Endothelial cell of umbilical vein (primary cell): ENCODE data around the gene MTM1.

Source experiments
- CTCF ChIP-seq, 2 donors: IDR thresholded peaks; 1 replicate in 1 of 2; 2 replicates in 1 of 2; pipeline ENCODE4 v1.5.1; 2011; ENCODE audit warnings: low read length in 2 of 2, mild to moderate bottlenecking in 2 of 2, moderate library complexity in 2 of 2, control low read depth in 1 of 2, inconsistent platforms in 1 of 2, low read depth in 1 of 2; ENCODE audit not compliant: insufficient read depth in 1 of 2; ENCODE audit errors: extremely low read depth in 1 of 2
- EZH2 ChIP-seq: IDR thresholded peaks from 2 replicates; pipeline ENCODE4 v1.6.1; 2012; ENCODE audit warnings: borderline replicate concordance, low read depth, mild to moderate bottlenecking, moderate library complexity, low read length, inconsistent platforms; ENCODE audit not compliant: severe bottlenecking
- GATA2 ChIP-seq: IDR thresholded peaks from 2 replicates; pipeline ENCODE4 v1.7.0; 2011; ENCODE audit warnings: low read depth, mild to moderate bottlenecking, moderate library complexity, mixed read lengths, low read length; ENCODE audit not compliant: insufficient read length, insufficient read depth
- JUN ChIP-seq: IDR thresholded peaks from 2 replicates; pipeline ENCODE4 v1.6.1; 2011; ENCODE audit warnings: borderline replicate concordance, low read depth; ENCODE audit not compliant: insufficient read length, insufficient read depth
- POLR2A ChIP-seq: IDR thresholded peaks from 2 replicates; pipeline ENCODE4 v1.6.1; 2012; ENCODE audit warnings: low read depth, mild to moderate bottlenecking, control low read depth, low read length
- POLR2AphosphoS5 ChIP-seq: IDR thresholded peaks from 2 replicates; pipeline ENCODE4 v1.6.1; 2012; ENCODE audit warnings: low read depth, mild to moderate bottlenecking, control low read depth, low read length, moderate library complexity; ENCODE audit not compliant: insufficient read depth

- TF ChIP-seq POLR2AphosphoS5 = no peak
- no peak for TF ChIP-seq GATA2
- no peak for TF ChIP-seq EZH2
- no peak for TF ChIP-seq POLR2A
- no peak for TF ChIP-seq CTCF (IDR thresholded peaks at IDR 0.05; ENCODE audit: extremely low read depth in 1 of 2, insufficient read depth in 1 of 2, low read depth in 1 of 2, low read length in 2 of 2)
- no peak for TF ChIP-seq JUN
Measured at GRCh38 chrX:150527108-150527507, 41.3 kb upstream of the MTM1 start.
